Vagina (tissue), 2 donors: ENCODE data around the gene SCRN1. TPM values are rescaled to one million over a fixed set of nuclear protein-coding genes. Genes with fewer than 3 reads are reported as not detected.

Experiments
- DNase-seq, 2 donors: peaks; one replicate each; pipeline ENCODE4 v3.0.0-alpha.2; 2017; ENCODE audit errors: extremely low spot score in 2 of 2
- H3K27ac ChIP-seq: fragments of 200-600 bp; sonication (generic); one replicate; pipeline ENCODE4 v1.5.1; 2019
- H3K27me3 ChIP-seq: fragments of 200-600 bp; sonication (generic); one replicate; pipeline ENCODE4 v1.5.1; 2019
- H3K36me3 ChIP-seq, 2 donors: fragments of 200-600 bp; sonication (generic); one replicate each; pipeline ENCODE4 v1.5.1; 2017 to 2019
- H3K4me1 ChIP-seq: fragments of 200-600 bp; sonication (generic); one replicate; pipeline ENCODE4 v1.5.1; 2019
- H3K4me3 ChIP-seq, 2 donors: fragments of 200-600 bp; sonication (generic); 1 replicate in 1 of 2; 2 replicates in 1 of 2; pipeline ENCODE4 v1.5.1; 2016 to 2019
- H3K9me3 ChIP-seq: fragments of 200-600 bp; sonication (generic); one replicate; pipeline ENCODE4 v1.5.1; 2019
- POLR2A ChIP-seq, 2 donors: fragments of 450-650 bp; IDR thresholded peaks; one replicate each; pipeline ENCODE4 v1.6.1; 2017; ENCODE audit warnings: antibody characterized with exemption in 2 of 2, mild to moderate bottlenecking in 2 of 2, moderate library complexity in 2 of 2
- POLR2AphosphoS5 ChIP-seq, 2 donors: sonication (generic); formaldehyde crosslinking; IDR thresholded peaks; one replicate each; pipeline ENCODE4 v1.9.0; 2017; ENCODE audit warnings: antibody characterized with exemption in 2 of 2, mild to moderate bottlenecking in 2 of 2, low read depth in 1 of 2; ENCODE audit not compliant: insufficient read depth in 1 of 2
- intact Hi-C: fragments of 100-400 bp; cut with DNase I; formaldehyde crosslinking; loops from one replicate; pipeline ENCODE4 v1.15.1; 2023
- total RNA-seq: library from RNA; depleted of rRNA; stranded (reverse); fragments of >200 nt; gene quantifications from one replicate; pipeline ENCODE4 v1.2.3, GENCODE V29; 2016
- TF ChIP-seq, protein P1 (sequence below), 3 experiments: fragments of 450-650 bp in 2 of 3; fragments of 200-600 bp in 1 of 3; sonication (generic) in 1 of 3; IDR thresholded peaks; one replicate each; pipeline ENCODE4 v1.5.1; 2017 to 2019; ENCODE audit warnings: antibody characterized with exemption in 3 of 3, mild to moderate bottlenecking in 2 of 3, moderate library complexity in 2 of 3

SCRN1 gene
- total RNA-seq, 1 donor from 2014 or later: 40.8 TPM

DNA sequence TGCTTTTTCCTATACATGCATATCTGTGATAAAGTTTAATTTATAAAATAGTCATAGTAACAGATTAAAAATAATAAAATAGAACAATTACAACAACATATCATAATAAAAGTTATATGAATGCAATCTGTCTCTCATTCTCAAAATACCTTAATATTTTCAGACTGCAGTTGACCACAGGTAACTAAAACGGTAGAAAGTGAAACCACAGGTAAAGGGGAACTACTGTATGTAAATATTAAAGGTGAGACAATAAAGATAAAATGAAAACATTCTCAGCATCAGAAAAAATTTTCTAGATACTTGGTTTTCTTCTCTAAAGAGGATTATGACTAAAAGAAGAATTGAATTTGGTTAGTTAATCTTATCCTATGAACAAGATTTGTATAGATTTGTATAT, 30.9 kb upstream of the SCRN1 start:
- Histone ChIP-seq H3K9me3 (no peaks in the 10 kb centered on the region), H3K27ac (no peak overlapping the region), H3K4me3 (no peak overlapping the region), H3K36me3 (peaks cover 0 to 15% of the 10 kb centered on the region in 2 donors), H3K4me1 (peaks cover 25% of the 10 kb centered on the region), H3K27me3 (no peaks in the 10 kb centered on the region)
- no peak for DNase-seq
- intact Hi-C loops: loop anchor here (10.0 kb wide), 1 partner anchor 114 kb away; the partner anchor contains the start of gene MTURN
- no peak for TF ChIP-seq POLR2AphosphoS5 (IDR thresholded peaks at IDR 0.05; ENCODE audit: insufficient read depth in 1 of 2, low read depth in 1 of 2)
- TF ChIP-seq POLR2A (IDR thresholded peaks at IDR 0.05): no peak
- TF ChIP-seq, protein P1, sequence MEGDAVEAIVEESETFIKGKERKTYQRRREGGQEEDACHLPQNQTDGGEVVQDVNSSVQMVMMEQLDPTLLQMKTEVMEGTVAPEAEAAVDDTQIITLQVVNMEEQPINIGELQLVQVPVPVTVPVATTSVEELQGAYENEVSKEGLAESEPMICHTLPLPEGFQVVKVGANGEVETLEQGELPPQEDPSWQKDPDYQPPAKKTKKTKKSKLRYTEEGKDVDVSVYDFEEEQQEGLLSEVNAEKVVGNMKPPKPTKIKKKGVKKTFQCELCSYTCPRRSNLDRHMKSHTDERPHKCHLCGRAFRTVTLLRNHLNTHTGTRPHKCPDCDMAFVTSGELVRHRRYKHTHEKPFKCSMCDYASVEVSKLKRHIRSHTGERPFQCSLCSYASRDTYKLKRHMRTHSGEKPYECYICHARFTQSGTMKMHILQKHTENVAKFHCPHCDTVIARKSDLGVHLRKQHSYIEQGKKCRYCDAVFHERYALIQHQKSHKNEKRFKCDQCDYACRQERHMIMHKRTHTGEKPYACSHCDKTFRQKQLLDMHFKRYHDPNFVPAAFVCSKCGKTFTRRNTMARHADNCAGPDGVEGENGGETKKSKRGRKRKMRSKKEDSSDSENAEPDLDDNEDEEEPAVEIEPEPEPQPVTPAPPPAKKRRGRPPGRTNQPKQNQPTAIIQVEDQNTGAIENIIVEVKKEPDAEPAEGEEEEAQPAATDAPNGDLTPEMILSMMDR (IDR thresholded peaks at IDR 0.05): no peak

DNA sequence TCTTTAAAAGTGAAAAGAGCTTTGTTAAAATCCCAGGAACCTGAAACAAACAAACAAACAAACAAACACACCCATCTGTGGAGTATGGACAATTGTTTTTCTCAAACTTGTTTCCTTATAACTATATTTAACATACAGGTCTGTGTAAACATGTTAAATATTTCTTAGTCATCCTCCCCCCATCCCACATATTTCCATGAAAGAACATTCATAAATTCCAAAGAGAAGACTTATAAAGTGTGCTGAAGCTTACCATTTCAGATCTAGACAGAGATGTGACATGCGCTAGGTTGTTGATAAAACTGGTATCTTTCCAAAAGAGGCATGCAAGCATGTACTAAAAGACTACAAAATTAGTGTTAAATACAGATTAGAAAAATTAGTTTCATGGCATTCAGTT, 30.4 kb upstream of the SCRN1 start:
- no peak for DNase-seq
- H3K36me3 ChIP-seq: peaks cover 0 to 15% of the 10 kb centered on the region in 2 donors
- TF ChIP-seq POLR2A (IDR thresholded peaks at IDR 0.05): no peak
- no peak for TF ChIP-seq POLR2AphosphoS5 (IDR thresholded peaks at IDR 0.05; ENCODE audit: insufficient read depth in 1 of 2, low read depth in 1 of 2)
- TF ChIP-seq, protein P1 (IDR thresholded peaks at IDR 0.05): no peak
- intact Hi-C loops: loop anchor here (10.0 kb wide), 1 partner anchor 115 kb away; the partner anchor contains the start of gene MTURN
- peaks cover 20% of the 10 kb centered on the region for H3K4me1 ChIP-seq
- H3K4me3 ChIP-seq: no peak overlapping the region
- H3K27ac ChIP-seq: no peak overlapping the region
- no peaks in the 10 kb centered on the region for H3K27me3 ChIP-seq
- H3K9me3 ChIP-seq: no peaks in the 10 kb centered on the region

DNA sequence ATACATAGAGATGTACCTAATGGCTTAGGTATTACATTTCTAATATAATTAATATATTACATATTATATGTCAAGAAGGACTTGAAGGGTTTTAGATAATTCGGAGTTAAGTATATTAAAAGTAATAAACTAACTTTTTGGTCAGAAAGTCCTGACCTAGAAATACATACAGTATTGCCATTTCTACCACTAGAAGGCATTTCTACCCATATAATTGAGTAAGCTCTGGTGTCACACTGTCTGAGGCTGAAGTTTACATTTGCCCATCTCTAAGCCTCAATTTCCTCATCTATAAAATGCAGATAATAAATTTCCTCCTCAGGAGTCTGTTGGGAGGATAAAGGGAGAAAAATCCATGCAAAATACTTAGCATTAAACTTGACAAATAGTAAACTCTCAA, 29.8 kb upstream of the SCRN1 start:
- Histone ChIP-seq H3K4me1 (peaks cover 14% of the 10 kb centered on the region), H3K27me3 (no peaks in the 10 kb centered on the region), H3K4me3 (no peak overlapping the region), H3K9me3 (no peaks in the 10 kb centered on the region), H3K27ac (no peak overlapping the region), H3K36me3 (peaks cover 0 to 15% of the 10 kb centered on the region in 2 donors)
- intact Hi-C loops: no loop called here
- TF ChIP-seq POLR2AphosphoS5 (IDR thresholded peaks at IDR 0.05; ENCODE audit: insufficient read depth in 1 of 2, low read depth in 1 of 2): no peak
- no peak for TF ChIP-seq POLR2A (IDR thresholded peaks at IDR 0.05)
- TF ChIP-seq, protein P1 (IDR thresholded peaks at IDR 0.05): no peak
- no peak for DNase-seq

DNA sequence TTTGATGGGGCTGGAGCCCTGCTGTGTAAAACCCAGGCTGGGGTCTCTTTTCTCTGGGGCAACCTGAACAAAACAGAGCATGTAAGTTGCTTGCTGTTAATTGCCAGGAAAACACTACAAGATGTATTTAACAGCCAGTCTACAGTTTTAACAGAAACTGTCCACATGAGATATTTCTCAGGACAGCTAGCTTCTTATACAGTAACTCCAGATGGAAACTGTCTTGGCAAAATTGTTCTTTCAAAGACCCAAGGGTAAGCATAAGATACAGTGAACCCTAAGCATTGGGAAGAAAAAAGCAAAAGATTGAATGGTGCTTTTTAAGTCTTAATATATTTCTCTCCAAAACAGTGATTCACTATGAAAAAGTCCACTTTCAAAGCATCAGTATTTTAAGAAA, 28.9 kb upstream of the SCRN1 start:
- H3K27me3 ChIP-seq: no peaks in the 10 kb centered on the region
- H3K9me3 ChIP-seq: no peaks in the 10 kb centered on the region
- H3K4me3 ChIP-seq: no peak overlapping the region
- H3K4me1 ChIP-seq: peaks cover 5% of the 10 kb centered on the region
- H3K36me3 ChIP-seq: peaks cover 0 to 20% of the 10 kb centered on the region in 2 donors
- TF ChIP-seq POLR2AphosphoS5 (IDR thresholded peaks at IDR 0.05; ENCODE audit: insufficient read depth in 1 of 2, low read depth in 1 of 2): no peak
- TF ChIP-seq, protein P1 (IDR thresholded peaks at IDR 0.05): no peak
- TF ChIP-seq POLR2A (IDR thresholded peaks at IDR 0.05): no peak
- no peak for DNase-seq
- intact Hi-C loops: no loop called here
- H3K27ac ChIP-seq: no peak overlapping the region

DNA sequence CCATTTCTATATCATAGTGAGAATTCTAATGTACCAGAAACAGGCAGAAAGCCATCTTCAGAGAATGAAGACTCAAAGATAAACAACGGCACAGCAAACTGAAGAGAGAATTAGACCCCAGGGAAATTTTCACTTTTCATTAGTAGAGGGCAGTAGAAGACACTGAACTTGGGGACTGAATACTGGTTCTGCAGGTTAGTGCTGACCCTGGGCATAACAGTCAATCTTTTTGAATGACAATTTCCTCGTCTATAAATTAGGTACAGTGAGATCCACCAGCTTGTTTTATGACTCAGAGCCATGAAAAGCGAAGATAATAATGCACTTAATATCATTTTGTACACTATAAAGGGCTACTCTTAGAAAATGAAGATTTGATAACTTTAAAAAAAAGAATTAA, 23.2 kb upstream of the SCRN1 start:
- intact Hi-C loops: no loop called here
- Histone ChIP-seq H3K4me1 (no peaks in the 10 kb centered on the region), H3K36me3 (peaks cover 0 to 19% of the 10 kb centered on the region in 2 donors), H3K9me3 (no peaks in the 10 kb centered on the region), H3K27ac (no peak overlapping the region), H3K27me3 (no peaks in the 10 kb centered on the region), H3K4me3 (no peak overlapping the region)
- no peak for DNase-seq
- TF ChIP-seq POLR2A (IDR thresholded peaks at IDR 0.05): no peak
- no peak for TF ChIP-seq POLR2AphosphoS5 (IDR thresholded peaks at IDR 0.05; ENCODE audit: insufficient read depth in 1 of 2, low read depth in 1 of 2)
- TF ChIP-seq, protein P1 (IDR thresholded peaks at IDR 0.05): no peak
